Adrenal gland (tissue), 12 donors: Measurements from ENCODE around the gene USP53. TPM values are rescaled to one million over a fixed set of nuclear protein-coding genes. Genes with fewer than 3 reads are reported as not detected.
A peak's percentile ranks its signal among the peaks of the same experiment; 100 is the strongest.

Experiments
- DNase-seq, 7 donors: peaks; one replicate each; pipeline ENCODE4 v3.0.0-alpha.2; 2019 to 2020
- H3K27ac ChIP-seq, 5 donors: fragments of 200-600 bp; sonication (generic) in 4 of 5; 1 replicate in 3 of 5; 2 replicates in 2 of 5; pipeline versions ENCODE4 v1.5.1 to v1.8.0; 2016 to 2020; ENCODE audit warnings: mild to moderate bottlenecking in 1 of 5
- H3K27me3 ChIP-seq: fragments of 200-600 bp; 2 replicates; pipeline ENCODE4 v1.8.0; 2021
- H3K36me3 ChIP-seq, 2 donors: fragments of 200-600 bp; replicated peaks in 1 of 2; 1 replicate in 1 of 2; 2 replicates in 1 of 2; pipeline versions ENCODE4 v1.5.1 to v1.8.0; 2018 to 2022
- H3K4me1 ChIP-seq, 2 donors: fragments of 200-600 bp; replicated peaks in 1 of 2; 1 replicate in 1 of 2; 2 replicates in 1 of 2; pipeline versions ENCODE4 v1.5.1 to v1.8.0; 2018 to 2021
- H3K4me3 ChIP-seq, 4 donors: fragments of 200-600 bp; sonication (generic) in 3 of 4; one replicate each; pipeline ENCODE4 v1.5.1; 2016 to 2018
- H3K9me3 ChIP-seq, 3 donors: fragments of 200-600 bp; sonication (generic) in 1 of 3; replicated peaks in 1 of 3; 1 replicate in 2 of 3; 2 replicates in 1 of 3; pipeline versions ENCODE4 v1.5.1 to v1.8.0; 2016 to 2021
- POLR2A ChIP-seq, 2 donors: fragments of 450-650 bp; IDR thresholded peaks; one replicate each; pipeline ENCODE4 v1.6.1; 2017; ENCODE audit warnings: antibody characterized with exemption in 2 of 2, mild to moderate bottlenecking in 2 of 2, moderate library complexity in 1 of 2
- WGBS, 4 donors: extraction: QIAGEN DNeasy Blood & Tissue Kit in 2 of 4; methylation state at CpG; one replicate each; pipeline versions ENCODE4 v1.1.5 to v1.1.7; 2013 to 2017; 5-methylcytosine and 5-hydroxymethylcytosine counted together
- intact Hi-C, 2 donors: fragments of 100-400 bp; cut with DNase I; formaldehyde crosslinking; loops; one replicate each; pipeline versions ENCODE4 v1.14.1 to v1.15.0; 2022 to 2023
- polyA plus RNA-seq, 3 donors: library from polyadenylated mRNA; stranded (reverse); fragments of 200-250 nt in 2 of 3; fragments of 350-450 nt in 1 of 3; fragmentation: Illumina TruSeq in 1 of 3; extraction: RNeasy Lipid Tissue Mini Kit (QIAGEN cat#74804) in 1 of 3; gene quantifications; one replicate each; pipeline ENCODE4 v1.2.3, GENCODE V29; 2013 to 2014
- total RNA-seq, 9 donors: library from RNA; depleted of rRNA in 4 of 9; stranded (reverse); fragments of >200 nt in 4 of 9; fragments of 120-200 nt in 1 of 9; fragmentation: NEBNext Ultra II Directional in 1 of 9; extraction: Animal tissue kit (Norgen Biotek cat#: 25700) in 1 of 9; gene quantifications; one replicate each; pipeline versions ENCODE4 v1.1.0 to v1.2.4, GENCODE V29; 2013 to 2023
- TF ChIP-seq, protein P1 (sequence below), 6 experiments: fragments of 450-650 bp in 4 of 6; fragments of 200-600 bp in 2 of 6; sonication (generic) in 1 of 6; IDR thresholded peaks; 1 replicate in 5 of 6; 2 replicates in 1 of 6; pipeline versions ENCODE4 v1.5.1 to v1.8.0; 2016 to 2021; ENCODE audit warnings: antibody characterized with exemption in 6 of 6, mild to moderate bottlenecking in 2 of 6, moderate library complexity in 1 of 6
- donor health status: healthy with polysubstance abuse.
- donor health status: Bipolar disorder and iron deficiency.
- donor health status: DM: yes; HTN: yes; CAD: no.
- donor health status: DM: no; HTN: no; CAD: no.
- donor health status: DM: no; HTN: no; CAD: no.
- donor health status: DM: yes; HTN: yes; CAD: no.

The USP53 gene
- total and polyA plus RNA-seq, 12 donors: 7.0 to 78.9 (median 34.4) TPM

DNA sequence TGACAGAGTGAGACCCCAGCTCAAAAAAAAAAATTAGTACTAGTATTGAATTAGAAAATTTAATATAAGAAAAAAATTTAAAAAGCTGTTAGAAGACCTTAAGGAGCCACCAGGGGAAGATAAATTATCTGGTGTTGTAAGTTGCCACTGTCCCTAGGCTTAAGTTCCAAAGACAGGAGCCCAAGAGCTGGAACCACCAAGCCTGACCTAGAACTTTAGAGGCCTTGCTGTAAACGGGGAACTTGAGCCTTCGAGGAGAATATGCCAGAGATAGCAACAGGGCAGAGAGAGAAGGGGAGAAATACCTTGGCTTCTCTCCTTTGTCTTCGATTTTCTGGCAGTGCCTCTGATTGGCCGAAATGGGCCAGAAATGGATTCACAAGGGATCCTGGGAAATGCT is 8.9 kb downstream of the USP53 start:
- intact Hi-C loops: no loop called here
- Histone ChIP-seq H3K27ac (no peak overlapping the region), H3K36me3 (no peaks in the 10 kb centered on the region), H3K4me3 (no peak overlapping the region), H3K4me1 (peaks cover 6 to 11% of the 10 kb centered on the region in 2 donors), H3K9me3 (no peaks in the 10 kb centered on the region), H3K27me3 (no peaks in the 10 kb centered on the region)
- WGBS, 4 donors: 75 to 91% (median 89%) methylated on average over 4 of the region's 4 CpGs
- DNase-seq: no peak
- TF ChIP-seq, protein P1, sequence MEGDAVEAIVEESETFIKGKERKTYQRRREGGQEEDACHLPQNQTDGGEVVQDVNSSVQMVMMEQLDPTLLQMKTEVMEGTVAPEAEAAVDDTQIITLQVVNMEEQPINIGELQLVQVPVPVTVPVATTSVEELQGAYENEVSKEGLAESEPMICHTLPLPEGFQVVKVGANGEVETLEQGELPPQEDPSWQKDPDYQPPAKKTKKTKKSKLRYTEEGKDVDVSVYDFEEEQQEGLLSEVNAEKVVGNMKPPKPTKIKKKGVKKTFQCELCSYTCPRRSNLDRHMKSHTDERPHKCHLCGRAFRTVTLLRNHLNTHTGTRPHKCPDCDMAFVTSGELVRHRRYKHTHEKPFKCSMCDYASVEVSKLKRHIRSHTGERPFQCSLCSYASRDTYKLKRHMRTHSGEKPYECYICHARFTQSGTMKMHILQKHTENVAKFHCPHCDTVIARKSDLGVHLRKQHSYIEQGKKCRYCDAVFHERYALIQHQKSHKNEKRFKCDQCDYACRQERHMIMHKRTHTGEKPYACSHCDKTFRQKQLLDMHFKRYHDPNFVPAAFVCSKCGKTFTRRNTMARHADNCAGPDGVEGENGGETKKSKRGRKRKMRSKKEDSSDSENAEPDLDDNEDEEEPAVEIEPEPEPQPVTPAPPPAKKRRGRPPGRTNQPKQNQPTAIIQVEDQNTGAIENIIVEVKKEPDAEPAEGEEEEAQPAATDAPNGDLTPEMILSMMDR (IDR thresholded peaks at IDR 0.05): no peak
- TF ChIP-seq POLR2A (IDR thresholded peaks at IDR 0.05): no peak

DNA sequence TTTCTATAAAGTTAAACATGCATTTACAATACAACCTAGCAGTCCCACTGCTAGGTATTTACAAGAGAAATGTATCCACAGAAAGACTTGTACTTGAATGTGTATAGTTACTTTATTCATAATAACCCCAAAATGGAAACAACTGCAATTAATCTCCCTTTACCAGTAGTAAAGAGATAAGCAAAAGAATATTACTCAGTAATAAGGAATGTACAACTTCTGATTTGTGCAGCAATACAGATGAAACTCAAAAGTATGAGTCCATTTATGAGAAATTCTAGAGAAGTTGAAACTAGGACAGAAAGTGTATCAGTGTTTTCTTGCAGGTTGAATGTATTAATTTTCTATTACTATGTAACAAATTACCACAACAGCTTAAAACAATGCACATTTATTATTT is 15.2 kb downstream of the USP53 start:
- DNase-seq: no peak
- H3K27ac ChIP-seq: peak overlapping the region in 2 of 5 donors; percentile 17 to 33
- TF ChIP-seq, protein P1 (IDR thresholded peaks at IDR 0.05): no peak
- TF ChIP-seq POLR2A (IDR thresholded peaks at IDR 0.05): no peak
- intact Hi-C loops: no loop called here
- no peaks in the 10 kb centered on the region for H3K27me3 ChIP-seq
- H3K9me3 ChIP-seq: no peaks in the 10 kb centered on the region
- H3K36me3 ChIP-seq: no peaks in the 10 kb centered on the region
- no peak overlapping the region for H3K4me3 ChIP-seq
- peaks cover 0 to 12% of the 10 kb centered on the region in 2 donors for H3K4me1 ChIP-seq

DNA sequence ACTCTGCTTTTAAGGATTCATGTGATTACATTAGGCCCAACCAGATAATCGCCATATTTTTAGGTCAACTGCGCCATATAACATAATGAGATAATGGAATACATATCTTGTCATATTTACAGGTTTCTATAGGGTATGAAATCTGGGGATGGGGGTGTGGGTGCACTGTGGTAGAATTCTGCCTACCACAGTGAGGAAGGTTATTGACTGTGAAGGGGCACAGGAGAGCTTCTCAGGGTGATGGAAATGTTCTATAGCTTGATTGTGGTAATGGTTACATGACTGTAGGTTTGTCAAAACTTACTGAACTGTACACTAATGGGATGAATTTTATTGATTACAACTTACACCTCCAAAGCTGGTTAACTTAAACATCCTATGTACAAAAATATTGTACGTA is 15.9 kb downstream of the USP53 start:
- H3K4me1 ChIP-seq: peaks cover 0 to 19% of the 10 kb centered on the region in 2 donors
- no peak overlapping the region for H3K4me3 ChIP-seq
- WGBS, 4 donors: 92 to 100% (median 95%) methylated on average over 3 of the region's 3 CpGs
- H3K27ac ChIP-seq: peak overlapping the region in 2 of 5 donors; percentile 17 to 33
- no peaks in the 10 kb centered on the region for H3K27me3 ChIP-seq
- no peaks in the 10 kb centered on the region for H3K36me3 ChIP-seq
- H3K9me3 ChIP-seq: no peaks in the 10 kb centered on the region
- intact Hi-C loops: no loop called here
- TF ChIP-seq POLR2A (IDR thresholded peaks at IDR 0.05): no peak
- TF ChIP-seq, protein P1 (IDR thresholded peaks at IDR 0.05): no peak
- no peak for DNase-seq

DNA sequence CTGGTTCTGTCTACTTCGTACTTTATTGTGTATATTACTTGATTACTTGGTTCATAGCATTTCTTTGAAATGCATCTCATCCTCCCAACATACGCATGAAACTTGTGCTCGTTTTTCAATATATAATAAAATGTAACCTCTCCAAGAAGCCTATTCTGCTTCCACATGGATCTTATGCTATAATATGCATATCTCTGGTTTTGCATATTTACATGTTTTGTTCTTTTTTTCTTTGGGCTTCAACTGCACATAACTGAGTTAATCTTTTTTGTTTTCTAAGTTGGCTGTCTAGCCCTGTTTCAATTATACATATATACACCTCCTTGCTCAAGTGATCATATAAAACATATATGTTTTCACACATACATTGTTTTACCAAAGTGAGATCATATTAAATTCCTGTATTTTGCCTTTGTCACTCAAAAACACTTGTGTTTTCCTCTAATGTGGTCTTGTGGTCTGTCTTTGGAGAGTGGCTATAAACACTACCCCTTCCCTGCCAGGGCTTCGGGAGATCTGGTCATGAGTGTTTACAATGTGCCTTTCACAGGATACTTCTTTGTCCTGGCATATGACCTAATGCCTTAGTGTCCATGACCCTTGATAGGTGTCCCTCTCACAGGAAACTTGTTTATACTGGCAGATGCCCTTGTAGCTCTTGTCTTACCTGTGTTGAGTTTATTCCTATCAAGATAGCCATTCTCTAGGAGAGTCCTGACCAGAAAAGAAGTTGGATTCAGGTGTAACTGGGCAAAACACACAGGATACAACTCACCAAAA is 17.6 kb downstream of the USP53 start:
- H3K9me3 ChIP-seq: no peaks in the 10 kb centered on the region
- H3K27ac ChIP-seq: no peak overlapping the region
- WGBS, 4 donors: 91 to 94% (median 93%) methylated on average over 4 of the region's 4 CpGs
- no peaks in the 10 kb centered on the region for H3K27me3 ChIP-seq
- intact Hi-C loops: no loop called here
- peaks cover 0 to 29% of the 10 kb centered on the region in 2 donors for H3K4me1 ChIP-seq
- DNase-seq: no peak
- no peak overlapping the region for H3K4me3 ChIP-seq
- no peaks in the 10 kb centered on the region for H3K36me3 ChIP-seq
- no peak for TF ChIP-seq POLR2A (IDR thresholded peaks at IDR 0.05)
- TF ChIP-seq, protein P1 (IDR thresholded peaks at IDR 0.05): no peak
